ENCODE measurements around the gene PEX11G. TPM values are rescaled to one million over a fixed set of nuclear protein-coding genes. Genes with fewer than 3 reads are reported as not detected.

PEX11G gene
- total and polyA plus RNA-seq, 10 of the 15 experiments (the other 5 are each of a cell fraction or from before 2014, with no cell fraction given) = 0.05 to 1.8 (median 0.73) TPM; not detected in 1

DNA sequence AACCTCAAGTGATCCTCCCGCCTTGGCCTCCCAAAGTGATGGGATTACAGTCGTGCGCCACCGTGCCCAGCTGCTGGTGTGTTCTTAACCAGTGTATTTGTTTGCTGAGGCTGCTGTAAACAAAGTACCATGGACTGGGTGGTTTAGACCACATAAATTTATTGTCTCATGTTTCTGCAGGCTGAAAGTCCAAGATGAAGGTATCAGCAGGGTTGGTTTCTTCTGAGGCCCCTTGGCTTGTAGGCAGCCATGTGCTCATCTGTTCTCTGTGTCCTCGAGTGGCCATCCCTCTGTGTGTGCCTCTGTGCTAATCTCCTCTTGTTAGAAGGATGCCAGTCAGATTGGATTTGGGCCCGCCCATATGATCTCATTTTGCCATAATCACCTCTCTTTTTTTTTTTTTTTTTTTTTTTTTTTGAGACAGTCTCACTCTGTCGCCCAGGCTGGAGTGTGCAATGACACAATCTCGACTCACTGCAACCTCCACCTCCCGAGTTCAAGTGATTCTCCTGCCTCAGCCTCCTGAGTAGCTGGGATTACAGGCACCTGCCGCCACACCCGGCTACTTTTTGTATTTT lies 31.8 kb downstream of the PEX11G start:
- no peak overlapping the region for H3K9ac ChIP-seq (ENCODE audit: control insufficient read depth, insufficient read depth, low read length)
- WGBS (ENCODE audit: insufficient coverage, insufficient replicate concordance, low lambda C conversion rate, missing lambda C conversion rate) = 98% methylated on average over 9 of the region's 11 CpGs
- H3K27ac ChIP-seq (ENCODE audit: control insufficient read depth, insufficient read depth) = no peak overlapping the region
- peaks cover 40 to 46% of the 10 kb centered on the region in 2 experiments for H3K36me3 ChIP-seq (ENCODE audit: control insufficient read depth in 2 of 2, insufficient read depth in 2 of 2, low read length in 1 of 2)
- ChIA-PET RAD21 (ENCODE audit: unreplicated experiment) (no interaction called here), CTCF (no interaction called here), SMC1A (ENCODE audit: uncharacterized antibody, unreplicated experiment) (no interaction called here), POLR2A (no interaction called here)
- no peaks in the 10 kb centered on the region for H3K27me3 ChIP-seq (replicated peaks in 1 of 2; ENCODE audit: control insufficient read depth in 2 of 2, insufficient read depth in 2 of 2, low read length in 1 of 2)
- no peak for ATAC-seq
- H2AFZ ChIP-seq (ENCODE audit: control insufficient read depth, low read depth, low read length) = no peak overlapping the region
- intact Hi-C loops (cut with micrococcal nuclease; ENCODE audit: unreplicated experiment) (no loop called here), in situ Hi-C loops (cut with MboI) (no loop called here)
- FAIRE-seq = no peak
- no peaks in the 10 kb centered on the region; the same call in 1 of the 2 replicates for H3K79me2 ChIP-seq (ENCODE audit: control insufficient read depth, insufficient read depth, low read length)
- no peaks in the 10 kb centered on the region for H4K20me1 ChIP-seq (ENCODE audit: control insufficient read depth, insufficient read depth)
- BruUV-seq (replicated peaks) = no TSS peak
- H3K4me3 ChIP-seq = no peak overlapping the region
- H3K4me1 ChIP-seq (ENCODE audit: control insufficient read depth, insufficient read depth, low read length) = no peaks in the 10 kb centered on the region
- TF ChIP-seq CEBPB (IDR thresholded peaks at IDR 0.05; ENCODE audit: borderline replicate concordance in 1 of 2, low read depth in 2 of 2, low read length in 2 of 2) = no peak
- TF ChIP-seq SREBF1 (IDR thresholded peaks at IDR 0.05; ENCODE audit: low read length) = no peak
- TF ChIP-seq CHD1 (IDR thresholded peaks at IDR 0.05; ENCODE audit: low read depth, low read length) = no peak
- TF ChIP-seq RAD21 (IDR thresholded peaks at IDR 0.05; ENCODE audit: insufficient read depth, low read depth, low read length) = no peak
- no peak for TF ChIP-seq YY1 (IDR thresholded peaks at IDR 0.05; ENCODE audit: low read depth, low read length)
- no peak for TF ChIP-seq SMC3 (IDR thresholded peaks at IDR 0.05; ENCODE audit: borderline replicate concordance, low read length)
- no peak for TF ChIP-seq KAT2A (conservative IDR thresholded peaks at IDR 0.05; ENCODE audit: control insufficient read depth, low read depth, low read length)
- TF ChIP-seq, protein P1, sequence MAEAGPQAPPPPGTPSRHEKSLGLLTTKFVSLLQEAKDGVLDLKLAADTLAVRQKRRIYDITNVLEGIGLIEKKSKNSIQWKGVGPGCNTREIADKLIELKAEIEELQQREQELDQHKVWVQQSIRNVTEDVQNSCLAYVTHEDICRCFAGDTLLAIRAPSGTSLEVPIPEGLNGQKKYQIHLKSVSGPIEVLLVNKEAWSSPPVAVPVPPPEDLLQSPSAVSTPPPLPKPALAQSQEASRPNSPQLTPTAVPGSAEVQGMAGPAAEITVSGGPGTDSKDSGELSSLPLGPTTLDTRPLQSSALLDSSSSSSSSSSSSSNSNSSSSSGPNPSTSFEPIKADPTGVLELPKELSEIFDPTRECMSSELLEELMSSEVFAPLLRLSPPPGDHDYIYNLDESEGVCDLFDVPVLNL (IDR thresholded peaks at IDR 0.05; ENCODE audit: low read depth, low read length) = no peak
- DNase-seq (ENCODE audit: low read depth, low spot score) = no peak
- peaks cover 18% of the 10 kb centered on the region; the same call in 2 of the 3 replicates for H3K9me3 ChIP-seq (replicated peaks; ENCODE audit: control insufficient read depth, insufficient read depth, low read length)
- H3K4me2 ChIP-seq (ENCODE audit: control insufficient read depth, insufficient read depth) = no peak overlapping the region

All from GM12878 (cell line).